ENCODE measurements around the gene GALNT4. TPM values are rescaled to one million over a fixed set of nuclear protein-coding genes. Genes with fewer than 3 reads are reported as not detected.

Gene GALNT4
- total and polyA plus RNA-seq, 9 of the 15 experiments (the other 6 are each of a cell fraction or from before 2014, with no cell fraction given): 1.2 to 4.6 (median 3.4) TPM

- Histone ChIP-seq H3K9me1 (ENCODE audit: control insufficient read depth, insufficient read depth, low read length) (no peaks in the 10 kb centered on the region), H2AFZ (ENCODE audit: low read depth, low read length) (peak overlapping the region; percentile 51), H3K9me3 (replicated peaks; ENCODE audit: control insufficient read depth, insufficient read depth, low read depth, low read length) (no peaks in the 10 kb centered on the region), H4K20me1 (replicated peaks; ENCODE audit: control insufficient read depth, insufficient read depth, low read length) (no peaks in the 10 kb centered on the region), H3K4me3 (no peak overlapping the region), H3K9ac (ENCODE audit: insufficient read depth in 1 of 2, low read depth in 2 of 2, low read length in 2 of 2) (no peak overlapping the region), H3K79me2 (ENCODE audit: control insufficient read depth, insufficient read depth, low read length) (no peaks in the 10 kb centered on the region), H3K27ac (ENCODE audit: extremely low read depth, low read depth, low read length) (no peak overlapping the region), H3K4me2 (ENCODE audit: insufficient read depth, low read length) (no peak overlapping the region), H3K27me3 (ENCODE audit: control insufficient read depth in 2 of 2, insufficient read depth in 2 of 2, low read length in 2 of 2) (no peaks in the 10 kb centered on the region), H3K36me3 (ENCODE audit: control insufficient read depth, insufficient read depth, low read length) (no peaks in the 10 kb centered on the region), H3K4me1 (replicated peaks in 1 of 2; ENCODE audit: control insufficient read depth in 2 of 2, insufficient read depth in 2 of 2, low read length in 2 of 2) (no peaks in the 10 kb centered on the region; a peak in 1 of 5 replicates)
- DNase-seq (ENCODE audit: extremely low read depth in 1 of 4, low spot score in 3 of 4) (no peak), ATAC-seq (peak; percentile 86), FAIRE-seq (no peak)
- intact Hi-C loops (cut with micrococcal nuclease) (no loop called here), in situ Hi-C loops (cut with MboI) (no loop called here)
- CTCF ChIA-PET (ENCODE audit: low intra/inter-chr PET ratio): interaction anchor here (0.6 kb wide), 1 partner anchor 232 kb away, joined by 4 read pairs; no protein-coding TSS in a partner anchor
- WGBS (ENCODE audit: insufficient coverage, low coverage, missing lambda C conversion rate): 74% methylated on average over 2 of the region's 2 CpGs
- BruUV-seq (replicated peaks): no TSS peak
- POLR2A ChIA-PET: interaction anchor here (0.8 kb wide), 1 partner anchor 8 kb away, joined by 3 read pairs; no protein-coding TSS in a partner anchor
- TF ChIP-seq CEBPG (CRISPR knock-in tag; IDR thresholded peaks at IDR 0.05) (no peak), CEBPG (tag; conservative IDR thresholded peaks at IDR 0.05 in 1 of 2, IDR thresholded peaks at IDR 0.05 in 1 of 2) (no peak), FOXP4 (CRISPR knock-in tag; IDR thresholded peaks at IDR 0.05; ENCODE audit: borderline replicate concordance) (no peak), ZBTB11 (CRISPR knock-in tag; IDR thresholded peaks at IDR 0.05) (no peak), CTCF (IDR thresholded peaks at IDR 0.05 in 2 of 3, conservative IDR thresholded peaks at IDR 0.05 in 1 of 3; ENCODE audit: insufficient read depth in 2 of 3, low read depth in 1 of 3, low read length in 3 of 3) (peak in 1 of 3 experiments; percentile 48; a peak in 2 of 6 replicates), TRIM25 (IDR thresholded peaks at IDR 0.05; ENCODE audit: borderline replicate concordance) (no peak), UBTF (IDR thresholded peaks at IDR 0.05; ENCODE audit: borderline replicate concordance in 1 of 2, low read depth in 2 of 2, low read length in 2 of 2) (no peak)
Measured at GRCh38 chr12:89551747-89552146, 27.2 kb upstream of the GALNT4 start.
